Myometrial cell (primary cell): ENCODE measurements around the gene FLNC. TPM values are rescaled to one million over a fixed set of nuclear protein-coding genes. Genes with fewer than 3 reads are reported as not detected.

ENCODE experiments used
- total RNA-seq: library from RNA; depleted of rRNA; stranded (reverse); fragments of >200 nt; gene quantifications from 2 replicates; pipeline ENCODE4 v1.2.3, GENCODE V29; 2015

Gene FLNC
- 263 and 274 TPM in 2 replicates for total RNA-seq

GRCh38 chr7:128830231-128831177 is at the start of gene FLNC:
TSS of gene FLNC (plus strand) at chr7:128830406. CDS start at chr7:128830638, 232 bp downstream.

GRCh38 chr7:128791121-128791971 is 38.9 kb upstream of the FLNC start, which contains the start of gene CCDC136:
TSS of gene CCDC136 (plus strand) at chr7:128791968. CDS start at chr7:128792412, 444 bp downstream.

GRCh38 chr7:128862571-128863432 is 32.6 kb downstream of the FLNC start, which contains the start of gene ATP6V1F:
TSS of gene ATP6V1F (plus strand) at chr7:128862856. CDS start at chr7:128862905, 49 bp downstream.

Other genes starting within 250 kb of the FLNC start
- gene GARIN1A, start 158.1 kb upstream of the FLNC start, total RNA-seq, result not detected in 2 replicates
- 543 and 711 TPM in 2 replicates for gene CALU, start 91.0 kb upstream of the FLNC start, total RNA-seq
- gene OPN1SW, start 54.6 kb upstream of the FLNC start, total RNA-seq, result not detected in 2 replicates
- gene CCDC136, start 38.4 kb upstream of the FLNC start, total RNA-seq, result 3.7 and 6.6 TPM in 2 replicates
- gene ATP6V1F, start 32.5 kb downstream of the FLNC start, total RNA-seq, result 108 and 129 TPM in 2 replicates
- gene KCP, start 80.3 kb downstream of the FLNC start, total RNA-seq, result not detected in 2 replicates
- gene IRF5, start 107.5 kb downstream of the FLNC start, total RNA-seq, result 0.18 TPM in 1 of 2 replicates, not detected in the other
- gene TNPO3, start 224.7 kb downstream of the FLNC start, total RNA-seq, result 45.6 and 47.7 TPM in 2 replicates